Astrocyte (in vitro differentiated cells and primary cell): ENCODE measurements around the gene HSD17B13. TPM values are rescaled to one million over a fixed set of nuclear protein-coding genes. Genes with fewer than 3 reads are reported as not detected.
"Not testable (repeated sequence)": the region's sequence is repeated elsewhere in the genome, so short reads cannot be mapped to it uniquely, and the experiment has no call there.

ENCODE experiments used
- DNase-seq: peaks from one replicate; pipeline ENCODE4 v3.0.0-alpha.2; 2010; ENCODE audit warnings: low read depth
- FAIRE-seq: peaks from 2 replicates; lab custom pipeline; 2011; peaks lifted over from hg19 to GRCh38; lab: Jason Lieb, UNC
- H2AFZ ChIP-seq: 2 replicates; pipeline ENCODE4 v1.6.0; 2012; ENCODE audit warnings: low read depth, low read length, inconsistent platforms
- H3K27ac ChIP-seq: 2 replicates; pipeline ENCODE4 v1.5.1; 2011; ENCODE audit warnings: low read depth, low read length, inconsistent platforms
- H3K27me3 ChIP-seq: 2 replicates; pipeline ENCODE4 v1.6.0; 2011; ENCODE audit warnings: low read length, inconsistent platforms; ENCODE audit not compliant: insufficient read depth
- H3K36me3 ChIP-seq: 2 replicates; pipeline ENCODE4 v1.5.1; 2011; ENCODE audit warnings: low read length, inconsistent platforms; ENCODE audit not compliant: insufficient read depth
- H3K4me1 ChIP-seq: 2 replicates; pipeline ENCODE4 v1.5.1; 2011; ENCODE audit warnings: low read length, inconsistent platforms; ENCODE audit not compliant: insufficient read depth
- H3K4me2 ChIP-seq: 2 replicates; pipeline ENCODE4 v1.6.0; 2012; ENCODE audit warnings: low read length, inconsistent platforms
- H3K4me3 ChIP-seq: 2 replicates; pipeline ENCODE4 v1.5.1; 2011; ENCODE audit warnings: low read depth, mild to moderate bottlenecking, low read length, inconsistent platforms; ENCODE audit not compliant: insufficient read depth
- H3K79me2 ChIP-seq: 2 replicates; pipeline ENCODE4 v1.6.0; 2012; ENCODE audit warnings: mild to moderate bottlenecking, low read length, inconsistent platforms; ENCODE audit not compliant: insufficient read depth
- H3K9ac ChIP-seq: 2 replicates; pipeline ENCODE4 v1.6.0; 2012; ENCODE audit warnings: mild to moderate bottlenecking, low read length, inconsistent platforms
- H3K9me3 ChIP-seq: 2 replicates; pipeline ENCODE4 v1.5.1; 2012; ENCODE audit warnings: low read depth, mild to moderate bottlenecking, low read length, inconsistent platforms; ENCODE audit not compliant: insufficient read depth
- H4K20me1 ChIP-seq: 2 replicates; pipeline ENCODE4 v1.6.0; 2012; ENCODE audit warnings: low read length, inconsistent platforms; ENCODE audit not compliant: insufficient read depth
- H3K27ac Mint-ChIP-seq: one replicate; pipeline ENCODE4 v1.8.0; 2021; ENCODE audit warnings: mild to moderate bottlenecking, mixed read lengths; ENCODE audit not compliant: unreplicated experiment
- H3K27me3 Mint-ChIP-seq: one replicate; pipeline ENCODE4 v1.8.0; 2021; ENCODE audit warnings: low read depth, mixed read lengths; ENCODE audit not compliant: unreplicated experiment
- H3K36me3 Mint-ChIP-seq: one replicate; pipeline ENCODE4 v1.8.0; 2021; ENCODE audit warnings: low read depth, mixed read lengths; ENCODE audit not compliant: unreplicated experiment
- H3K4me1 Mint-ChIP-seq: one replicate; pipeline ENCODE4 v1.8.0; 2021; ENCODE audit warnings: low read depth, mixed read lengths; ENCODE audit not compliant: unreplicated experiment
- H3K4me3 Mint-ChIP-seq: one replicate; pipeline ENCODE4 v1.8.0; 2021; ENCODE audit warnings: mild to moderate bottlenecking, moderate library complexity, mixed read lengths; ENCODE audit not compliant: unreplicated experiment
- H3K9me3 Mint-ChIP-seq: one replicate; pipeline ENCODE4 v1.8.0; 2021; ENCODE audit warnings: mild to moderate bottlenecking, mixed read lengths; ENCODE audit not compliant: unreplicated experiment
- CTCF ChIP-seq: IDR thresholded peaks from 2 replicates; pipeline ENCODE4 v1.5.1; 2011; ENCODE audit warnings: low read depth, mild to moderate bottlenecking, inconsistent platforms, low read length, moderate library complexity; ENCODE audit not compliant: insufficient read depth
- EZH2 ChIP-seq: IDR thresholded peaks from 2 replicates; pipeline ENCODE4 v1.6.1; 2012; ENCODE audit warnings: mild to moderate bottlenecking, low read length, inconsistent platforms; ENCODE audit not compliant: insufficient read depth
- total RNA-seq: library from RNA; stranded (reverse); gene quantifications from 2 replicates; pipeline ENCODE4 v1.2.1, GENCODE V29; 2021

The HSD17B13 gene
- total RNA-seq, 1 donor from 2014 or later, result 0.09 TPM

GRCh38 chr4:87293889-87294288, 28.8 kb downstream of the HSD17B13 start:
- not testable (repeated sequence) for H3K27ac Mint-ChIP-seq, H3K9me3 Mint-ChIP-seq, H2AFZ ChIP-seq, H4K20me1 ChIP-seq, H3K4me2 ChIP-seq, H3K27me3 Mint-ChIP-seq, DNase-seq, H3K9ac ChIP-seq, H3K4me3 Mint-ChIP-seq, H3K4me1 Mint-ChIP-seq, H3K4me3 ChIP-seq, H3K4me1 ChIP-seq, H3K36me3 ChIP-seq, H3K9me3 ChIP-seq, H3K36me3 Mint-ChIP-seq, H3K27ac ChIP-seq, H3K79me2 ChIP-seq, H3K27me3 ChIP-seq, FAIRE-seq

DNA sequence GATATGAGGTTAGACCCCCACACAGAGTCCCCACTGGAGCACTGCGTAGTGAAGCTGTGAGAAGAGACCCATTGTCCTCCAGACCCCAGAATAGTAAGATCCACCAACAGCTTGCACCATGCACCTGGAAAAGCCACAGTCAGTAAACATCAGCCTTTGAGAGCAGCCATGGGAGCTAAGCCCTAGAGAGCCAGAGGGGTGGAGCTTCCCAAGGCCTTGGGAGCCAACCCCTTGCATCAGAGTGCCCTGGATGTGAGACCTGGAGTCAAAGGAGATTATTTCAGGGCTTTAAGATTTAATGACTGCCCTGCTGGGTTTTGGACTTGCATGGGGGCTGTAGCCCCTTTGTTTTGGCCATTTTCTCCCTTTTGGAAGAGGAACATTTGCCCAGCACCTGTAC, 35.7 kb downstream of the HSD17B13 start:
- Histone ChIP-seq H3K4me2 (no peak overlapping the region), H3K4me3 (no peak overlapping the region), H3K9me3 (no peaks in the 10 kb centered on the region), H3K27me3 (no peaks in the 10 kb centered on the region), H3K4me1 (no peaks in the 10 kb centered on the region), H3K79me2 (no peaks in the 10 kb centered on the region), H4K20me1 (no peaks in the 10 kb centered on the region), H3K27ac (no peak overlapping the region), H2AFZ (no peak overlapping the region), H3K36me3 (no peaks in the 10 kb centered on the region), H3K9ac (no peak overlapping the region)
- Mint-ChIP-seq H3K27me3 (no peaks in the 10 kb centered on the region), H3K4me1 (no peaks in the 10 kb centered on the region), H3K9me3 (peaks cover 17% of the 10 kb centered on the region), H3K27ac (no peak overlapping the region), H3K36me3 (no peaks in the 10 kb centered on the region), H3K4me3 (no peak overlapping the region)
- no peak for FAIRE-seq
- no peak for DNase-seq
- no peak for TF ChIP-seq EZH2
- TF ChIP-seq CTCF, result no peak

DNA sequence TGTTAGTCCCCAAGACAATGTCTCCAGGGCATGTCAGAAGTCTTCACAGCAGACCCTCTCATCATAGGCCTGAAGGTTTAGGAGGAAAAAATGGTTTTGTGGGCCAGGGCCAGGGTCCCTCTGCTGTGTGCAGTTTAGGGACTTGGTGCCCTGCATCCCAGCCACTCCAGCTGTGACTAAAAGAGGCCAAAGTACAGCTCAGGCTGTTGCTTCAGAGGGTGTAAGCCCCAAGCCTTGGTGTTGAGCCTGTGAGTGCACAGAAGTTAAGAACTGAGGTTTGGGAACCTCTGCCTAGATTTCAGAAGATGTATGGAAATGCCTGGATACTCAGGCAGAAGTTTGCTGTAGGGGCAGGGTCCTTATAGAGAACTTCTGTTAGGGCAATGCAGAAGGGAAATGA, 38.4 kb downstream of the HSD17B13 start:
- not testable (repeated sequence) for H3K9ac ChIP-seq, H2AFZ ChIP-seq, H3K36me3 Mint-ChIP-seq, H3K9me3 ChIP-seq, H3K4me1 ChIP-seq, H3K4me1 Mint-ChIP-seq, H3K27me3 ChIP-seq, H3K27me3 Mint-ChIP-seq, H3K4me3 Mint-ChIP-seq, DNase-seq, H3K4me2 ChIP-seq, H3K79me2 ChIP-seq, H3K36me3 ChIP-seq, H4K20me1 ChIP-seq, FAIRE-seq, H3K27ac Mint-ChIP-seq, H3K27ac ChIP-seq, H3K4me3 ChIP-seq
- peaks cover 17% of the 10 kb centered on the region for H3K9me3 Mint-ChIP-seq

GRCh38 chr4:87283151-87283550, 39.5 kb downstream of the HSD17B13 start:
- no peaks in the 10 kb centered on the region for H3K4me1 Mint-ChIP-seq
- no peak for TF ChIP-seq CTCF
- no peak for TF ChIP-seq EZH2
- no peak for FAIRE-seq

More at GRCh38 chr4:87283151-87283550, 39.5 kb downstream of the HSD17B13 start:
- Histone ChIP-seq H3K4me3 (no peak overlapping the region), H2AFZ (no peak overlapping the region), H3K4me1 (no peaks in the 10 kb centered on the region), H4K20me1 (no peaks in the 10 kb centered on the region), H3K36me3 (no peaks in the 10 kb centered on the region), H3K9ac (no peak overlapping the region), H3K27ac (no peak overlapping the region), H3K79me2 (no peaks in the 10 kb centered on the region), H3K4me2 (no peak overlapping the region), H3K27me3 (no peaks in the 10 kb centered on the region), H3K9me3 (no peaks in the 10 kb centered on the region)
- H3K27me3 Mint-ChIP-seq, result no peaks in the 10 kb centered on the region
- no peaks in the 10 kb centered on the region for H3K36me3 Mint-ChIP-seq
- no peak overlapping the region for H3K27ac Mint-ChIP-seq
- H3K9me3 Mint-ChIP-seq, result peaks cover 17% of the 10 kb centered on the region
- no peak for DNase-seq
- H3K4me3 Mint-ChIP-seq, result no peak overlapping the region
